HL-60 (cell line): ENCODE measurements around the gene CAMSAP2.

Experiments
- CTCF ChIP-seq: IDR thresholded peaks from one replicate; pipeline ENCODE4 v1.5.1; 2011; ENCODE audit warnings: low read length, control low read depth, inconsistent platforms; ENCODE audit not compliant: insufficient read depth
- GABPA ChIP-seq: IDR thresholded peaks from 2 replicates; pipeline ENCODE4 v1.6.1; 2012; ENCODE audit warnings: low read depth
- POLR2AphosphoS5 ChIP-seq: IDR thresholded peaks from 2 replicates; pipeline ENCODE4 v1.6.1; 2012; ENCODE audit warnings: low read depth
- SPI1 ChIP-seq: IDR thresholded peaks from 2 replicates; pipeline ENCODE4 v1.6.1; 2012; ENCODE audit warnings: low read depth, mild to moderate bottlenecking, borderline replicate concordance
- TF ChIP-seq, protein P1 (sequence below): IDR thresholded peaks from 2 replicates; pipeline ENCODE4 v1.6.1; 2012; ENCODE audit warnings: low read depth; ENCODE audit not compliant: insufficient replicate concordance

DNA sequence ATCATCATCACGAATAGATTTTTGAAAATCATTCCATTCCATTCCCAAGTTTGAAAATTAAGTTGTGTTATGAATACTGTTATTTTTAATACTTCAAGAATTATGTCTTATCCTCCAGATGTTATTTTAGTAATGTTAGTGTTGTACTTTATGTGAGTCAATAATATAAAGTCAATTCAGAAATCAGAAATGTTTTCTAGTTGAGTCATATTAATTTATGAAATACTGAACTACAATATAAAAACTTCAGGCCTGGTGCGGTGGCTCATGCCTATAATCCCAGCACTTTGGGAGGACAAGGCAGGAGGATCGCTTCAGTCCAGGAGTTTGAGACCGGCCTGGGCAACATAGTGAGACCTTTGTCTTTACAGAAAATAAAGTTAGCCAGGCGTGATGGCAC lies 95.7 kb downstream of the CAMSAP2 start:
- TF ChIP-seq POLR2AphosphoS5, result no peak
- TF ChIP-seq, protein P1, sequence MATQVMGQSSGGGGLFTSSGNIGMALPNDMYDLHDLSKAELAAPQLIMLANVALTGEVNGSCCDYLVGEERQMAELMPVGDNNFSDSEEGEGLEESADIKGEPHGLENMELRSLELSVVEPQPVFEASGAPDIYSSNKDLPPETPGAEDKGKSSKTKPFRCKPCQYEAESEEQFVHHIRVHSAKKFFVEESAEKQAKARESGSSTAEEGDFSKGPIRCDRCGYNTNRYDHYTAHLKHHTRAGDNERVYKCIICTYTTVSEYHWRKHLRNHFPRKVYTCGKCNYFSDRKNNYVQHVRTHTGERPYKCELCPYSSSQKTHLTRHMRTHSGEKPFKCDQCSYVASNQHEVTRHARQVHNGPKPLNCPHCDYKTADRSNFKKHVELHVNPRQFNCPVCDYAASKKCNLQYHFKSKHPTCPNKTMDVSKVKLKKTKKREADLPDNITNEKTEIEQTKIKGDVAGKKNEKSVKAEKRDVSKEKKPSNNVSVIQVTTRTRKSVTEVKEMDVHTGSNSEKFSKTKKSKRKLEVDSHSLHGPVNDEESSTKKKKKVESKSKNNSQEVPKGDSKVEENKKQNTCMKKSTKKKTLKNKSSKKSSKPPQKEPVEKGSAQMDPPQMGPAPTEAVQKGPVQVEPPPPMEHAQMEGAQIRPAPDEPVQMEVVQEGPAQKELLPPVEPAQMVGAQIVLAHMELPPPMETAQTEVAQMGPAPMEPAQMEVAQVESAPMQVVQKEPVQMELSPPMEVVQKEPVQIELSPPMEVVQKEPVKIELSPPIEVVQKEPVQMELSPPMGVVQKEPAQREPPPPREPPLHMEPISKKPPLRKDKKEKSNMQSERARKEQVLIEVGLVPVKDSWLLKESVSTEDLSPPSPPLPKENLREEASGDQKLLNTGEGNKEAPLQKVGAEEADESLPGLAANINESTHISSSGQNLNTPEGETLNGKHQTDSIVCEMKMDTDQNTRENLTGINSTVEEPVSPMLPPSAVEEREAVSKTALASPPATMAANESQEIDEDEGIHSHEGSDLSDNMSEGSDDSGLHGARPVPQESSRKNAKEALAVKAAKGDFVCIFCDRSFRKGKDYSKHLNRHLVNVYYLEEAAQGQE, result no peak
- TF ChIP-seq CTCF, result no peak
- no peak for TF ChIP-seq GABPA
- TF ChIP-seq SPI1, result no peak
